ENCODE data around the gene COX5B.
A peak's percentile ranks its signal among the peaks of the same experiment; 100 is the strongest.
"Not testable (repeated sequence)": the region's sequence is repeated elsewhere in the genome, so short reads cannot be mapped to it uniquely, and the experiment has no call there.

Gene COX5B, protein sequence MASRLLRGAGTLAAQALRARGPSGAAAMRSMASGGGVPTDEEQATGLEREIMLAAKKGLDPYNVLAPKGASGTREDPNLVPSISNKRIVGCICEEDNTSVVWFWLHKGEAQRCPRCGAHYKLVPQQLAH

DNA sequence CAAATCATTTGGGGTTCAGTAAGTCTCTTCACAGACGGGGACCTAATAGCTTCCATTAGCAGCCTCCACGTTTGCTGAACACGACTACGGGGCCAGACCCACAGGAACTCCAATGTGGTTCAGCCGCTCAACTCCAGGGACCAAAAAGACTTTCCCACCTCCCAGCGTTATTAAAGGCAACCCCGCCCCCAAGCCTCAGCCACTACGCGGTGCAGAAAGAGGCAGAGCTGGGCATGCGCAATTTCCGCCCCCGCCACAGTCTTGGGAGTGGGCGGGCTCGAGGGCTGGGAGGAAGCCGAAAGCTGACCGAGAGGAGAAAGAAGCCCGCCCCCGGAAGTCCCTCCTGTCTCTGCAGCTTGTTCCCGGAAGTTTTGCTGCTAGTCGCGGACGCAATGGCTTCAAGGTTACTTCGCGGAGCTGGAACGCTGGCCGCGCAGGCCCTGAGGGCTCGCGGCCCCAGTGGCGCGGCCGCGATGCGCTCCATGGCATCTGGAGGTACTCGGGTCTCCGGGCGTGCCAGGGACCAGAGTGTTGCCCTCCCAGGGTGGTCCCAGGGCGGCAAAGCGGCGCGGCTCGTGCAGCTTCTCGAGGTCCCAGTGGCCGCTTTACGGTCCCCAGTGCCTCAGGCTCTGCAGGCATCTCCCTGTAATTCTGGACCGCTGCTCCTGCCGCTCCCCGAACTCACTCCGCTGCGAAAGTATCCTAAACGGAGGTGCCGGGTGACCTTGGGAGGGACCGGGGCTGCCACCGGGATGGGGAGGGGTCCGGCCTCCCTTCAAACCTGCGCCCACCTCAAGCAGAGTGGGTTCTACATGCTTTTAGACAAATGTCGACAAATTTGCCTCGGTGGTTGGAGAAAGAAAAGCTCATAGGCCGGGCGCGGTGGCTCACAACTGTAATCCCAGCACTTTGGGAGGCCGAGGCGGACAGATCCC, at the start of gene COX5B:
Gene COX5B (plus strand): TSS at position 368 of the 935 bp plus-strand sequence. CDS start 25 bp downstream, at position 393.
- peak; percentile 98 for DNase-seq

DNA sequence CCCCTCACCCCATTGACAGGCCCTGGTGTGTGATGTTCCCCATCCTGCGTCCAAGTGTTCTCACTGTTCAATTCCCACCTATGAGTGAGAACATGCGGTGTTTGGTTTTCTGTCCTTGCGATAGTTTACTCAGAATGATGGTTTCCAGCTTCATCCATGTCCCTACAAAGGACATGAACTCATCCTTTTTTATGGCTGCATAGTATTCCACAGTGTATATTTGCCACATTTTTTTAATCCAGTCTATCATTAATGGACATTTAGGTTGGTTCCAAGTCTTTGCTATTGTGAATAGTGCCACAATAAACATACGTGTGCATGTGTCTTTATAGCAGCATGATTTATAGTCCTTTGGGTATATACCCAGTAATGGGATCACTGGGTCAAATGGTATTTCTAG, 49.7 kb upstream of the COX5B start:
- not testable (repeated sequence) for DNase-seq

DNA sequence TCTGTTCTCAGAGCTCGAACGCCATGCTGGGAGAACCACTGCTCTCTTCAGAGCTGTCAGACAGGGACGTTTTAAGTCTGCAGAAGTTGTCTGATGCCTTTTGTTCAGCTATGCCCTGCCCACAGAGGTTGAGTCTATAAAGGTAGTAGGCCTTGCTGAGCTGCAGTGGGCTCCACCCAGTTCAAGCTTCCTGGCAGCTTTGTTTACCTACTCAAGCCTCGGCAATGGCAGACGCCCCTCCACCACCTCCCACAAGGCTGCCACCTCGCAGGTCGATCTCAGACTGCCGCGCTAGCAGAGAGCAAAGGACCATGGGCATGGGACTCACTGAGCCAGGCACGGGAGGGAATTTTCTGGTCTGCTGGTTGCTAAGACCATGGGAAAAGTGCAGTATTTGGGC, 44.3 kb upstream of the COX5B start:
- not testable (repeated sequence) for DNase-seq

DNA sequence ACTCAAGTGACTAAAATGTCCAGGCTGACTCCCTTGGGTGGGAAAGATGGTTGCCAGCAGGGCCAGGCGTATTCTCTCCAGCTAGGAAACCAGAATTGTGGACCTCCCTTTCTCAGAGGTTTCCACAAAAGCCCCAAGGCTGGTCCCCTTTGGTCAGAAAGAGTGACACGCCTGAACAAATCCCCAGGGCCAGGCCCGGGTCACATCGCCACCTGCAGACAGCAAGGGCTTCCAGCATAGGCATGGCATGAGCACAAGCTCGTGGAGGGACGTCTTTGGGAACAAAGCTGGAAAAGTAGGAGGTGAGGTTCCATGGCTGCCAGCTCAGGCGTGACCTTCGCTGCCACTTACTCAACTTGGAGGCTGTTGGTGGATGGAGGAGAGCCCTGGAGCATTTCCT, 40.8 kb upstream of the COX5B start:
- DNase-seq = not testable (repeated sequence)

DNA sequence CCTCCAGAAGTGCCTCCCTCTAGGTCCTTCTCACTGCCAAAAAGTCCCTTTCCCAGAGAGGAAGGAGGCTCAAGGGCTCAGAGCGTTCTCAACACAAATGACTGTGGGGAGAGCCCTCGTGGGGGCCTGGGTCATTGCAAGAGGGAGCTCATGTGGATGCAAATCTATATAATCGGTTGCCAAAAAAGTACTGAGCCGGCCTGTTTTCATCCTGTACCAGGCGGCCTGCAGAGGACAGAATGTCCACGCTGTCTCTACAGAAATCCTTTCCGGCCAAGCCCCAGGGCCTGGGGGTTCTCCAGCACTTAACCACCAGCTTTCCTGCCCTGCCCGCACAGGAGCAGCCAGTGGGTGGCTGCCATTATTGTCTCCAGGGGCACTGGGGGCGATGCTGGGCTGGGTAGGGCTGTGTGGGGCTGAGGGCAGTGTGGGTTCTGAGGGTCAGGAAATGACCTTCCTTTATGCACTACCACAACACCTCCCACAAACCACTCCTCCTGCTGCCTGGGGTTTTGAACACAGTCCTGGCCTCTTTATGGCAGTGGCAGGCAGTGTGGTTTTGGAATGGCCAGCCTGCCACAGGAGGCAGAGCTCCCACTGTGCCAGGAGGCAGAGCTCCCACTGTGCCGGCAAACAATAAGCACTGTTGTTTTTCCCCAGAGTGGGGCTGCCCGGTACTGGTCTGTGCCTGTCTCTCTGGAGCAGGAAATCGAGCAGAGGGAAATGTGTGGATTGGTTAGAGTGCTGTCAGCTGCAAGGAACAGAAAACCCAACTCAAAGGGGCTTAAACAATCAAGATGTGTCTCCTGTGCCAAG, 40.1 kb upstream of the COX5B start:
- not testable (repeated sequence) for DNase-seq

DNA sequence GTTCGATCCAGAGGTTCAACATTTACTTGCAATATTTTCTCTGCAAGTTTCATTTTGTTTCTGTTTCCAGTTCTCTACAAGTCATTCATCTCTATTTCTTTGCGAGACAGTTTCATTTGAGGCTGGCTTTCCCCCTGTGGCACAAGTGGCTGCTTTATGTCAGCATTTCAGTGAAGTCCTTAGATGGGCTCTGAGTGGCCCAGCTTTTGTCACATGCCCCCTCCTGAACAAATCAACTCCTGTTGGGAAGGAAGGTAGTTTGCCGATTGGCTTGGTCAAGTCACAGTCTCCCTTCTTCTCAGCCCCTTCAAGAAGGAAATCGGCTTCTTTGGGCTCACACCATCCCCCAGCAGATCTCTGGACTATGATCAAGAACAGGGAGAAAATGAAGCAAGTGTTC, 37.1 kb upstream of the COX5B start:
- not testable (repeated sequence) for DNase-seq

DNA sequence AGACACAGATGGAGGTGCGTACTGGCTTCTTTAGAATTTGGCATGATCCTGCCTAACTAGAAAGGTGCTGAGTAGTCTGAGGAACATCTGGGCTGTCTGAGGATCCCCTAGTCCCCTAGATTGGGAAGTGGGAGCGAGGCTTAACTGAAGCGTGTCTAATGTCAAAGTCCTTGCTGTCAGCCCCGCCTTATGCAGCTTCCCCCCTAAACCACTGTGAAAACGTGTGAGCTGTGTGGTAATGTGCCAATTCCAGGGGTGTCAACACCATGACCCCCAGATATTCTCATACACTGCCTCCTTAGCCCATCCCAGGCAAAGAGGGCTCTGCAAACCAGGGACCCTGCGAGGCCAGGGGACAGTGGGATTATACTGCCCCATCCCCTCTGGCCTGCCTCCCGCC, 34.0 kb upstream of the COX5B start:
- not testable (repeated sequence) for DNase-seq

DNA sequence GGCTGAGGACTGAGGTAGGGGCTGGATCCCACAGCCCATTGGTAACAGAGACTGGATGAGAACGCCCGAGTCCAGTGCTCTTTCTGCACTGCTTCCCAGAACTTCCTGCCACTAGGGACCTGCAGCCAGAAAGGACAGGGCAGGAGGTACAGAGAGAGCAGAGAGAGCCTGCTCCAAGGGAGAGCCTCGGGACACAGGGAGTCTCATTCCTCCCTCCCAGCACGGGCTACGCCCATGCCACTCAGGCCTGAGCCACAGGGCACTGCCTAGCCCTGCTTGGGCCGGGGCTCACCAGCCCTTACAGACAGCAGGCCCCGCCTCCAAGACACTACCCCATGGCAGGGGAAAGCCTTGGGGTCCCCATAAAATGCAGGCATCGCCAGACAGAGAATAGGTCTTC, 30.1 kb upstream of the COX5B start:
- DNase-seq = not testable (repeated sequence)

DNA sequence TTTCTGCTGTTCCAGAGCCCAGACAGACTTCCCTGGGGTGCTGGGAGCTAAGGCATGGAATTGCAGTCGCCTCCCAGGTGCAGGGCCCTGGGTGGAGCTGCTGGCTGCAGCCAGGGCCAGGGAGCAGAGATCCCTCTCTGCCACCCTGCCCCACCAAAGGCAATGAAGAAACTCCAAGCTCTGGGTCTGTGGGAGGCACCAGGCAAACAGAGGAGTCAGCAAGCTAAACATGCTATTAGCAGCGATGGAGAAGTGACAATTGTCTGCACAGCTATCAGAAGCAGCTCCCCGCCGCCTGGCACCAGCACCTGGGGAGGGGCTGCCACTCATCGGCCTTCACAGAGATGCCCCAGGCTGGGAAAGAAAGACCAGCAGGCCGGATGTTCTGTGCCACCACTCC, 28.0 kb upstream of the COX5B start:
- DNase-seq = no peak

DNA sequence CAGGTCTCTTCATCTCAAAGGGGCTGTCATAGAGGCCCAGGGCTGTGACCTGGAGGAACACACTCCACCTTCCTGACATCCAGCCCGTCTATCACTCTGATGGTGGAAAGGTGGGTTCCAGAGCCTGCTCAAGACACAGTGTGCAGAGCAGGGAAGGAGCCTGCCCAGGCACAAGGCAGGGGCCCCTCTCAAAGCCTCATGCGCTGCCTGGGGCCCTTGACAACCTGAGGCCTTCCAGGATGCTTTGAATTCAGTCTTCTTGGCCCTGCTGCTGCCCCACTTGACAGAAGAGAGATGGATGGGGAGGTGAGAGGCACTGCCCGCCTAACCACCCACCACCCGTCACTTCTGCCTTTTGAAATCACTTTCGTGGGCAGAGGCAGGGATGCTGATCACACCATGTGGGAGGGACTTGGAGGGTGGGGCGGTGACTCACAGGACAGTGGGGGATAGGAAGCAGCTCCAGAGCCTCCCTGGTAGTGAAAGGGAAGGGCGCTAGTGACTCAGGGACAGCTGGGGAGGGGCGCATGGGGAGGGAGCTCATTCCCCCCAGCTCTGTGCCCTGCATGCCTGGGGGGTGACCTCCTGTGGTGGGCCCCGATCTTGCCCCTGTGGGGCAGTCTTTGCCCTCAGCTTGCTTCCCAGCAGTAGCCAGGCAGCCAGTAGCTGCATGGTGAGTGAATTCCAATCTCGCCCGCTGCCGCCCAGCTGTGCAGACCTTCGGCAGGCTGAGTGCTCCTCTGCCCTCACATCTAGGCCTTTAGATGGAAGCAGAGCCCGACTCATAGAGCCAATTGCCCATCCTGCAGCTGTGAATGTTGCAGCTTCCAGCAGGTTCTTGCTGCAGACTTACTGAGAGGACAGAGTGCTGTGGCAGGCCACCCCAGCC, 26.7 kb upstream of the COX5B start:
- DNase-seq = peak in 1 of 2 donors; percentile 40

DNA sequence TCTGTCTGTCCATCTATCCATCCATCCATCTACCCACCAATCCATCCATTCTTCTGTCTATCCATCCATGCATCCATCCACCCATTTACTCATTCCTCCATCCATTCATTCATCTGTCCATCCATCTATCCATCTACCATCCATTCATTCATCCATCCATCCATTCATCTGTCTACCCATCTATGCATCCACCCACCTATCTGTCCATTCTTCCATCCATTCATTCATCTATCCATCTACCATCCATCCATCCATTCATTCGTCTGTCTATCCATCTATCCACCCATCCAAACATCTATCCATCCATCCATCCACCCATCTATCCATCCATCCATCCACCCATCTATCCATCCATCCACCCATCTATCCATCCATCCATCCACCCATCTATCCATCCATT, 25.4 kb upstream of the COX5B start:
- not testable (repeated sequence) for DNase-seq

DNA sequence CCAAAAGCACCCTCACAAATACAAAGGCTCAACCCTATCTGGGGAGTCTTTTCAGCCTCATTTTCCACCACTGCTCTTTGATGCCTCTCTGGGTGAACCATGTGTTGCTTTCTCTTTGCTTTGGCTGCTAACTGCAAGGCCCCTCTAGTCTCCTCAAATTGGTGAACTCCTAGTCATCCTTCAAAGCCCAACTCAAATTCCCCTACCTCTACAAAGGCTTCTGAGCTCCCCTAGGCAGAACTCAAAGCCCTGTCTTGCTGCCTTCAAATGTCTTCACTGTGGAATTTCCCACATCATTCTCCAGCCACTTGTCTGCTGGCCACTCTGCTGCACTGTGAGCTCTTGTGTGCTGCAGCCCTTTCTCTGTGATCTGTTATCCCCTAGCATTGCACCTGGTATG, 22.9 kb upstream of the COX5B start:
- not testable (repeated sequence) for DNase-seq

DNA sequence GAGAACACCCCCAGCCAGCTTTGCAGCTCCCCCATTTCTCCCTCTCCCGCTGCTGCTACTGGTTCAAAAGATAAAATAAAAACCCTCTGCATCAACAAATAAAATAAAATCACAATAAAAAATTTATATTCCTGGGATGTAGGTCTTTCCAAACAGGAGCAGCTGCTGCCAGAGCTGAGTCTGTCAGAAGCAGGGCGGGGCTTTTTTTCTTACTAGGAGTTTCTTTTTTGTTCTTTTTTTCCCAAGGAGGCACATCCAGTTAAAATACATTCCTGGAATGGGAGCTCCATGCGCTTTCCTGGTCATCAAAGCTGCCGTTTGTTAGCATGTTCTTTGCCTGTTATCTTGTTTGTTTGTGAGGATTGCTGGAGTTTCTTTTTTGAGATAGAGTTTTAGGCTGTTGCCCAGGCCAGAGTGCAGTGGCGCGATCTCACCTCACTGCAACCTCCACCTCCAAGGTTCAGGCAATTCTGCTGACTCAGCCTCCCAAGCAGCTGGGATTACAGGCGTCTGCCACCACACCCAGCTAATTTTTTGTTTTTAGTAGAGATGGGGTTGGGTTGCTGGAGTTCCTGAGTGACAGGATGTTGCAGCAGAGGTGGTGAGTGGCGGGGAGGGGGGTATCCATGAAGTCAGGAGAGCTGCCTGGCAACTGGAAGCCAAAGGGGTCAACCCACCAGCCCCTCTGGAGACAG, 20.4 kb upstream of the COX5B start:
- not testable (repeated sequence) for DNase-seq

DNA sequence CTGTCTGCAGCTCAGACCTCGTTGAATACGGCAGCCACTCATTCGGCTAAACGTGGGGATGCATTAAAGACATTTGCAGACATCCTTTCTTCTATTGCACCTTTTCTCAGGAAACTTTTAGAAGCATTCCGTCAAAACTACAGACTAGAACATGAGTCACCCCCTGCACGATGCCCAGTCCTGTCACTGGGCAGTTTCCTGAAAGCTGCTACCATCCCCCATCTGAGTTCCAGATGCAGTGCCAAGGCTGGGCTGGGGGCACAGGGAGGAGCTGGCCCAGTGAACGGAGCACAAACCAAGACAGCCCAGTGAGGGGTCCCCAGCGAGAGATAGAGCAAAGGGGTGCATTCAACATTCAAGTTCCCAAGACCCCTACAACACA, 19.8 kb upstream of the COX5B start:
- not testable (repeated sequence) for DNase-seq

DNA sequence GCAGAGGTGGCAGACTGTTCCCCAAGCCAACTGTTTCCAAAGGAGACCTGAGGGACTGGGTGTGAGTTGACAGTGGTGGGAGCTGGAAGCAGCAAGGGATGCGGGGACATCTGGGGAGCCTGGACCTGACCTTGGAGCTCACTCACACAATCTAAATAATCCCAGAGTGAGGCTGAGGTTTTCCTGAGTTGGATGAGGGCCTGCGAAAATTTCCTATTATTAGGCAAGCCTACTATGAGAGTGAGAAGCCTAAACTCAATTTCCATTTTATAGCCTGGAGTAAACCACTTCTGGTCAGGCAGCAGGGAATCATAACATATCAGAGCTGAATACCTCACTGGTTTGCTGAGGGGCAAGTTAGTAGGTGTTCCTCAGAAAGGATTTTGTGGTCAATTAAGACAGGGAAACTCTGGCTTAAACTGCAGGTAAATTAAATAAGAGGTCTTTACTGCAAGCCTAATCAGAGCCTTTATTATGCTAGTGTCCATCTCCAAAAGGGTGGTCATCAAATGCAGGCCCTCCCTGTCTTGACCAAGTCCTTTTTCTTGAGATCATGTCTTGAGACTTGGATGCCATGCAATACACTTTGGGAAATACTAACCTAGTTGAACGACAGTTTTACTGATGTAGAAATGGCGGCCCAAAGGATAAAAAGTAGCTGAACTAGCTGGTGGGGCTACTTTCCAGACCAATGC, 1.7 kb upstream of the COX5B start:
- no peak for DNase-seq

DNA sequence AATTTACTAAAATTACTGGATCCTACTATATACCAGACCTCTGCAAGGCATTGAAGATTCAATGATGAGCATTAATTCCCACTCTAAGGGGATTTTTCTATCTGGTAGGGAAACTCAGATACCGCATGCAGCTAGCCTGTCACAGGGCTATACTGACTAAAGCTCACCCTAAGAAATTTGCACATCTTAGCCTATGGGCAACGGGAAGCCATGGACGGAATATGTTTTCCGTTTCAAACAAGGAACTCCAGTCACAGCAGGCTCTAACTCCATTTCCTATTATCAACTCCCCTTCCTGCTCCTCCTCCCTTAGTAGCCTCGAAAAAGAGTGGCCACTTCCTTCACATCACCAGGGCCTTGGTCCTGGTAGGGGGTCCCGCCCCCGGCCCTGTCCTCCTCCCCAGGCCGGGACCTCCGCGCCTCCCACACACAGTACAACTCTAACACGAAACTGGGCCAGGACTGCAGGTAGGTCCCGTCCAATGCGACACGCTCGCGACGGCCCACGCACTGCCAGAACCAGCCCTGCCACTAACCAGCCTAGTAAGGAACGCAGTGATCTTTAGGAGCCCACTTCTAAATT, 659 bp upstream of the COX5B start:
- DNase-seq = no peak

DNA sequence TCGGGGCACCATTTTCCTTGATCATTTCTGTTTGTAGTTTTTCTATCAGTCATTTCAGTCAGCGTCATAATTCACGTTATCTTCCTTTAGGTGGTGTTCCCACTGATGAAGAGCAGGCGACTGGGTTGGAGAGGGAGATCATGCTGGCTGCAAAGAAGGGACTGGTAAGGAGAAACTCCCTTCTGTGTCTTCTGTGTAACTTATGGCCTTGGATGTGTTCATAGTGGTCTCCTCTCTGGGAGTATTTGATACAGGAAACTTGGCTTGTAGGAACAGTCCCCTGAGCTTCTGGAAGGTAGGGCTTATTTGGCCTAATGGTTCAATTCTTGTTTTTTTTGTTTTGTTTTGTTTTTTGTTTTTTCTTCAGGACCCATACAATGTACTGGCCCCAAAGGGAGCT, 1.1 kb downstream of the COX5B start:
- no peak for DNase-seq

DNA sequence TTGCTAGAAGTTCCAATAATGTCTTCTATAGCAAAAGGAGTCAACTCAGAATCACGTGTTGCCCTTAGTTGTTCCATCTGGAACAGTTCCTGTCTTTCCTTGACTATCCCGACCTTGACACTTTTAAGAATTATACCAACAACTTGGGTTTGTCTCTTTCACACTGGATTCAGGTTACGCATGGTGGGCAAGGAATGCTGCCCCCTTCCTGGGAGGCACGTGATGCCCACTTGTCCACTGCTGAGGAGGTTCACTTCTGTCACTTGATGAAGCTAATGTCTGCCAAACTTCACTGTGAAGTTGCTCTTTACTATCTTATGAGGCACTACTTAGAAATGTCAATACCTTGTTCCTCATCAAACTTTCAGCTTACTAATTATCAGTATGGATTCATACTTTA, 5.3 kb downstream of the COX5B start:
- no peak for DNase-seq

DNA sequence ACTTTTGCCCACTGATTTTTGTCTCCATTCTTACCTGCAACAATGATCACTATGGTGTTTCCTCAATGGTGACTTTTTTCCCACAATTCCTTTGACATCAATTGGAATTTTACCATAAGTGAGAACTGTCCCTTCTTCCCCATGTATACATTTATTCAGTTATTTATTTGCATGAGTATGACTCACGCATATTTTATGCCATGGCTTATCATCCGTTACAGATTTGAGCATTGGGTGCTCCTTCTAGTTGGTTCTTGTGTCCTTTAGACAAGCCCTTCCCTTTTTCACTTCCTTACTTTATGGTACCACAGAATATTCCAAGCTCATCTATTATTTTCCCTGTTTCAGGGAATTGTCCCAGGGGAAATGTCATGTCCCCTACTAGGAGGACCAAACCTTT, 7.6 kb downstream of the COX5B start:
- no peak for DNase-seq

DNA sequence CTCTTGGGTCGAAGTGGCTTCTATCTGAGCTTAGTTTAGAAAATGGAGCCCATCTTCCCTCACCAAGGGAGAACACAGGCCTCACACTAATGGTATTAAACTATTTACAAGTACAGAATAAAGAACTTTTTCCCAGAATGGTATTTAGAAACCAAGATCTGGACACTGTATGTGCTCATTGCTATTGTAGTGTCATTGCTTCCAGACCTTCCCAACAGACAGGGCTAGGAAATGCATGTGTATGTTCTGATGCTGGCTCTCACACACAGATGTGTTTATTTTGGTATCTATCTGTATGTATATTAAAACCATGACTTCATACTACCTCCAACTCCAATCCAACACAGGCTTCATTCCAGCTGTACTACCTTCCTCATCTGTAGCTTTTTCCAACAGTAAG, 8.0 kb downstream of the COX5B start:
- no peak for DNase-seq

DNA sequence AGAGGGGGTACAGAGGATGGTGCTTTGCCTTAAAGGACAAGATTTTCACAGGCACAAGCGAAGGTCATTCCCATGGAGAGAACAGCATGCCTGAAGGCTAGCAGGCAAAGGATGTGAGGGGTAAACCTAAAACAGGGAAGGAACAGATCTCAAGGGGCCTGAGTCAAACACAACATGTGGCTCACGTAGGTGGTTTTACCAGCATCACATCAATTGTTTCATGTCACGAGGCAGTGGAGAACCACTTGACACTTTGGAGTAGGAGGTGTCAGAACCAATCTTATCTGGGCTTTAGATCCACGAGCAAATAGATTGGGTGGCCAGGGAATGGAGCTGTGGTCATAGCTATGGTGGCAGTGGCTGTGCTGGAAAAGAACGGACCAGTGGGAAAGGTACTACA, 8.4 kb downstream of the COX5B start:
- no peak for DNase-seq
